GM12878 (cell line): Measurements from ENCODE around the gene FOXJ1.

ENCODE experiments used
- ASH2L ChIP-seq: fragments of 300-600, 200-600 bp; sonication (generic); IDR thresholded peaks from 2 replicates; pipeline ENCODE4 v1.6.1; 2017; ENCODE audit warnings: low read depth, mild to moderate bottlenecking, borderline replicate concordance
- CHD1 ChIP-seq: IDR thresholded peaks from 2 replicates; pipeline ENCODE4 v1.6.1; 2012; ENCODE audit warnings: low read depth, low read length, improper control_type of control experiment
- HDAC2 ChIP-seq: fragments of 200-600 bp; sonication (generic); IDR thresholded peaks from 2 replicates; pipeline ENCODE4 v1.6.1; 2017
- ZNF274 ChIP-seq: IDR thresholded peaks from one replicate; pipeline ENCODE4 v1.8.0; 2011; ENCODE audit not compliant: insufficient read length, insufficient read depth
- ZSCAN29 ChIP-seq: fragments of 450-650 bp; IDR thresholded peaks from 2 replicates; pipeline ENCODE4 v1.6.1; 2017; ENCODE audit warnings: mild to moderate bottlenecking, moderate library complexity
- TF ChIP-seq, protein P1 (sequence below): IDR thresholded peaks from 2 replicates; pipeline ENCODE4 v1.6.1; 2012; ENCODE audit warnings: low read depth, low read length, improper control_type of control experiment

DNA sequence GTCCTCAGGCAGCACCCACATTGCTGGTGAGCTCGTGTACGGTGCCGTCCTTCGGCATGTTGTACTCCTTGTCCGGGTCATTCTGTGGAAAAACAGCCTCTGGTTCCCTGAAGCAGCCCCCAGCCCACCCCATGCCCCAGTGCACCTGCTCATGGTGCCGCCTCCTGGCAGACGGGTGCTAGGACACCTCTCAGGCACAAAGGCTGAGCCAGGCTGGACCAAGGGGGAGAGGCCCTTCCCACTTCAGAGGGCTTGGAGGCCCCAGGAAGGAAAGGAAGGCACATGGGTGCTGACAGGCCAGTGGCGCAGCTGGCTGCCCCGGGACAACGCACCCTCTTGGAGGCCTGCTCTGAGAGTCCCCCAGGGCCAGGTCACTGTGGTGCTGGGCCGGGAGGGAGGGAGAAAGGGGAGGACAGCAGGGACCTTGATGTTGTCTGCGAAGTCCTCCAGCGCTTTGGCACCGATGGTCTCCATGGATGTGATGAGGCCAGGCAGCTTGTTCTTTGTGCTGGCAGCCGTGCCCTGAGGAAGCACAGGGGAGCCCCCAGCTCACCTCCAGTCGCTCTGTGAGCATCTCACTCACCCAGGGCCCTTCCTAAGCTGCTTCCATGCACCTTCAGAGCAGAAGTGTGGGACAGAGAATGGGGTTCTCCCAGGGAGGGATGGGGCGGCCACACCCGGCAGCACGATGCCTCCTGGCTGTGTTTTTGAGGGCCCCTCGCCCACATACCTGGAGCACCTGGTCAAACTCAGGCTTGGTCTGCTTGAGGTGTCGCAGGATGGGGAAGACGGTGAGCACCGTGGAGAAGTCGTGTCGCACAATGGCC, 52.8 kb downstream of the FOXJ1 start:
- TF ChIP-seq HDAC2: no peak
- TF ChIP-seq ZNF274: no peak
- no peak for TF ChIP-seq CHD1
- no peak for TF ChIP-seq ZSCAN29
- TF ChIP-seq, protein P1, sequence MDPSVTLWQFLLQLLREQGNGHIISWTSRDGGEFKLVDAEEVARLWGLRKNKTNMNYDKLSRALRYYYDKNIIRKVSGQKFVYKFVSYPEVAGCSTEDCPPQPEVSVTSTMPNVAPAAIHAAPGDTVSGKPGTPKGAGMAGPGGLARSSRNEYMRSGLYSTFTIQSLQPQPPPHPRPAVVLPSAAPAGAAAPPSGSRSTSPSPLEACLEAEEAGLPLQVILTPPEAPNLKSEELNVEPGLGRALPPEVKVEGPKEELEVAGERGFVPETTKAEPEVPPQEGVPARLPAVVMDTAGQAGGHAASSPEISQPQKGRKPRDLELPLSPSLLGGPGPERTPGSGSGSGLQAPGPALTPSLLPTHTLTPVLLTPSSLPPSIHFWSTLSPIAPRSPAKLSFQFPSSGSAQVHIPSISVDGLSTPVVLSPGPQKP: no peak
- TF ChIP-seq ASH2L: no peak
